GM18907 (cell line): ENCODE measurements around the gene KRT7.
"Not testable (repeated sequence)": the region's sequence is repeated elsewhere in the genome, so short reads cannot be mapped to it uniquely, and the experiment has no call there.

ENCODE experiments used
- ATAC-seq: cut with Tn5 transposase; IDR thresholded peaks from one replicate; pipeline ENCODE4 v1.9.1; 2021; ENCODE audit warnings: mild to moderate bottlenecking, moderate library complexity; ENCODE audit not compliant: unreplicated experiment

The KRT7 gene

GRCh38 chr12:52254180-52254964, 21.3 kb downstream of the KRT7 start:
- ATAC-seq, result no peak

- ATAC-seq, result no peak
Observed at GRCh38 chr12:52254965-52255751, 22.1 kb downstream of the KRT7 start.

- ATAC-seq, result no peak
Observed at GRCh38 chr12:52255926-52256583, 23.0 kb downstream of the KRT7 start.

- no peak for ATAC-seq
Observed at GRCh38 chr12:52256584-52256935, 23.5 kb downstream of the KRT7 start.

GRCh38 chr12:52257074-52257551, 24.1 kb downstream of the KRT7 start:
- ATAC-seq, result no peak

GRCh38 chr12:52257922-52258321, 24.9 kb downstream of the KRT7 start:
- not testable (repeated sequence) for ATAC-seq

- no peak for ATAC-seq
Observed at GRCh38 chr12:52258335-52258901, 25.4 kb downstream of the KRT7 start.

GRCh38 chr12:52259657-52260243, 26.7 kb downstream of the KRT7 start:
- ATAC-seq, result no peak

- ATAC-seq, result no peak
Observed at GRCh38 chr12:52260361-52261207, 27.5 kb downstream of the KRT7 start.

- ATAC-seq, result no peak
Observed at GRCh38 chr12:52261208-52261484, 28.1 kb downstream of the KRT7 start.

GRCh38 chr12:52262286-52262685, 29.2 kb downstream of the KRT7 start:
- no peak for ATAC-seq

- no peak for ATAC-seq
Observed at GRCh38 chr12:52263761-52264434, 30.9 kb downstream of the KRT7 start.

GRCh38 chr12:52264435-52264825, 31.4 kb downstream of the KRT7 start:
- ATAC-seq, result no peak

- ATAC-seq, result no peak
Observed at GRCh38 chr12:52266514-52266913, 33.5 kb downstream of the KRT7 start.

- ATAC-seq, result no peak
Observed at GRCh38 chr12:52267266-52267665, 34.2 kb downstream of the KRT7 start.

- no peak for ATAC-seq
Observed at GRCh38 chr12:52267699-52268098, 34.7 kb downstream of the KRT7 start.

GRCh38 chr12:52268212-52268611, 35.2 kb downstream of the KRT7 start:
- ATAC-seq, result no peak

- ATAC-seq, result no peak
Observed at GRCh38 chr12:52270541-52271070, 37.6 kb downstream of the KRT7 start.

GRCh38 chr12:52271158-52271557, 38.1 kb downstream of the KRT7 start:
- no peak for ATAC-seq
